GM12878 (cell line): Measurements from ENCODE around the gene MAP4K2. TPM values are rescaled to one million over a fixed set of nuclear protein-coding genes. Genes with fewer than 3 reads are reported as not detected.
A peak's percentile ranks its signal among the peaks of the same experiment; 100 is the strongest.

Source experiments
- ATAC-seq: fragments of 200-7000 bp; cut with Tn5 transposase; 3 replicates; pipeline ENCODE4 v1.9.1; 2020; ENCODE audit warnings: mild to moderate bottlenecking, moderate library complexity
- BruUV-seq: library from RNA; stranded (reverse); fragments of 400-500 nt; replicated peaks from 2 replicates; lab custom pipeline; 2021; lab: Mats Ljungman, UMichigan
- CTCF ChIA-PET: fragments of 300-600 bp; sonication (Branson Sonifier 250); formaldehyde crosslinking; extraction: SDS; loops from one replicate; lab custom pipeline; 2021; ENCODE audit warnings: inconsistent platforms; lab: Yijun Ruan, JAX
- POLR2A ChIA-PET: fragments of 350-600 bp; formaldehyde crosslinking; extraction: SDS; loops from one replicate; lab custom pipeline; 2021; ENCODE audit warnings: inconsistent platforms; lab: Charles Lee
- RAD21 ChIA-PET: fragments of 300-600 bp; sonication (Branson Sonifier 250); formaldehyde crosslinking; loops from one replicate; lab custom pipeline; 2023; ENCODE audit warnings: antibody characterized with exemption; ENCODE audit not compliant: unreplicated experiment; lab: Charles Lee
- SMC1A ChIA-PET: fragments of 300-600 bp; sonication (Branson Sonifier 250); formaldehyde crosslinking; loops from one replicate; lab custom pipeline; 2023; ENCODE audit not compliant: unreplicated experiment, uncharacterized antibody; lab: Charles Lee
- DNase-seq: peaks from one replicate; pipeline ENCODE4 v3.0.0-alpha.2; 2011; ENCODE audit warnings: low read depth, low spot score
- FAIRE-seq: peaks from 3 replicates; lab custom pipeline; 2011; peaks lifted over from hg19 to GRCh38; lab: Jason Lieb, UNC
- H2AFZ ChIP-seq: 2 replicates; pipeline ENCODE4 v1.6.0; 2011; ENCODE audit warnings: low read depth, low read length, control low read depth; ENCODE audit not compliant: control insufficient read depth
- H3K27ac ChIP-seq: 2 replicates; pipeline ENCODE4 v1.5.1; 2011; ENCODE audit warnings: control low read depth; ENCODE audit not compliant: control insufficient read depth, insufficient read depth
- H3K27me3 ChIP-seq, 2 experiments: replicated peaks in 1 of 2; 2 replicates each; pipeline versions ENCODE4 v1.6.0 to v1.6.1; 2011; ENCODE audit warnings: low read length in 1 of 2; ENCODE audit not compliant: control insufficient read depth in 2 of 2, insufficient read depth in 2 of 2
- H3K36me3 ChIP-seq, 2 experiments: 2 replicates each; pipeline ENCODE4 v1.5.1; 2011; ENCODE audit warnings: low read length in 1 of 2; ENCODE audit not compliant: control insufficient read depth in 2 of 2, insufficient read depth in 2 of 2
- H3K4me1 ChIP-seq: 2 replicates; pipeline ENCODE4 v1.6.1; 2011; ENCODE audit warnings: mild to moderate bottlenecking, low read length, moderate library complexity, mixed read lengths; ENCODE audit not compliant: control insufficient read depth, insufficient read depth
- H3K4me2 ChIP-seq: 2 replicates; pipeline ENCODE4 v1.6.0; 2011; ENCODE audit warnings: control low read depth; ENCODE audit not compliant: control insufficient read depth, insufficient read depth
- H3K4me3 ChIP-seq: fragments of 200-600 bp; sonication (generic); 2 replicates; pipeline ENCODE4 v1.5.1; 2016
- H3K79me2 ChIP-seq: 2 replicates; pipeline ENCODE4 v1.6.0; 2011; ENCODE audit warnings: low read length; ENCODE audit not compliant: control insufficient read depth, insufficient read depth
- H3K9ac ChIP-seq: 2 replicates; pipeline ENCODE4 v1.8.0; 2011; ENCODE audit warnings: low read length, control low read depth, mixed read lengths; ENCODE audit not compliant: control insufficient read depth, insufficient read depth
- H3K9me3 ChIP-seq: replicated peaks from 3 replicates; pipeline ENCODE4 v1.5.1; 2011; ENCODE audit warnings: mild to moderate bottlenecking, low read length; ENCODE audit not compliant: control insufficient read depth, insufficient read depth
- H4K20me1 ChIP-seq: 2 replicates; pipeline ENCODE4 v1.6.0; 2011; ENCODE audit not compliant: control insufficient read depth, insufficient read depth
- BRCA1 ChIP-seq: IDR thresholded peaks from 2 replicates; pipeline ENCODE4 v1.6.1; 2011; ENCODE audit warnings: low read depth, low read length, improper control_type of control experiment
- EP300 ChIP-seq, 2 experiments: fragments of 150-350 bp in 1 of 2; IDR thresholded peaks; 2 replicates each; pipeline ENCODE4 v1.6.1; 2011 to 2012; ENCODE audit warnings: low read depth in 2 of 2, low read length in 2 of 2, borderline replicate concordance in 1 of 2, improper control_type of control experiment in 1 of 2, inconsistent platforms in 1 of 2; ENCODE audit not compliant: control insufficient read depth in 1 of 2
- IKZF2 ChIP-seq, 2 experiments: fragments of 450-650 bp; IDR thresholded peaks; 2 replicates each; pipeline ENCODE4 v1.6.1; 2017; ENCODE audit warnings: mild to moderate bottlenecking in 2 of 2, moderate library complexity in 2 of 2
- JUND ChIP-seq: IDR thresholded peaks from 2 replicates; pipeline ENCODE4 v1.6.1; 2012; ENCODE audit warnings: low read depth, mild to moderate bottlenecking, low read length, improper control_type of control experiment, moderate library complexity
- NFIC ChIP-seq: IDR thresholded peaks from 2 replicates; pipeline ENCODE4 v1.6.1; 2012; ENCODE audit warnings: low read depth, mild to moderate bottlenecking, inconsistent platforms, low read length, moderate library complexity
- NR2C2 ChIP-seq: IDR thresholded peaks from 2 replicates; pipeline ENCODE4 v1.6.1; 2011; ENCODE audit warnings: borderline replicate concordance, low read depth; ENCODE audit not compliant: control insufficient read depth, insufficient read length
- PML ChIP-seq: IDR thresholded peaks from 2 replicates; pipeline ENCODE4 v1.6.1; 2012; ENCODE audit warnings: low read length, inconsistent platforms
- SIX5 ChIP-seq: IDR thresholded peaks from 2 replicates; pipeline ENCODE4 v1.6.1; 2011; ENCODE audit warnings: mild to moderate bottlenecking, low read depth, low read length, moderate library complexity; ENCODE audit not compliant: severe bottlenecking
- SMAD1 ChIP-seq: fragments of 450-650 bp; IDR thresholded peaks from 2 replicates; pipeline ENCODE4 v1.6.1; 2018; ENCODE audit warnings: mild to moderate bottlenecking, low read depth; ENCODE audit not compliant: partially characterized antibody
- SMAD5 ChIP-seq: IDR thresholded peaks from 2 replicates; pipeline ENCODE4 v1.6.1; 2016; ENCODE audit warnings: antibody characterized with exemption, low read depth
- SPI1 ChIP-seq: IDR thresholded peaks from 2 replicates; pipeline ENCODE4 v1.6.1; 2011; ENCODE audit warnings: low read depth, mild to moderate bottlenecking, low read length, moderate library complexity, borderline replicate concordance; ENCODE audit not compliant: insufficient read depth
- TAF1 ChIP-seq: IDR thresholded peaks from 2 replicates; pipeline ENCODE4 v1.6.1; 2011; ENCODE audit warnings: mild to moderate bottlenecking, low read depth, low read length, borderline replicate concordance
- ZNF207 ChIP-seq: fragments of 450-650 bp; IDR thresholded peaks from 2 replicates; pipeline ENCODE4 v1.6.1; 2014; ENCODE audit warnings: antibody characterized with exemption, mild to moderate bottlenecking, borderline replicate concordance
- ZNF274 ChIP-seq: IDR thresholded peaks from one replicate; pipeline ENCODE4 v1.8.0; 2011; ENCODE audit not compliant: insufficient read length, insufficient read depth
- WGBS: methylation state at CpG from one replicate; pipeline ENCODE4 v1.1.6; 2016; ENCODE audit warnings: low lambda C conversion rate; ENCODE audit not compliant: insufficient replicate concordance, insufficient coverage; ENCODE audit errors: missing lambda C conversion rate; 5-methylcytosine and 5-hydroxymethylcytosine counted together
- in situ Hi-C: fragments of 300-500 bp; cut with MboI; formaldehyde crosslinking; loops from 9 replicates; pipeline ENCODE4 v1.14.3; 2018; ENCODE audit warnings: mixed read lengths
- intact Hi-C: fragments of 100-400 bp; cut with micrococcal nuclease; formaldehyde crosslinking; loops from one replicate; pipeline ENCODE4 v1.14.2; 2022; ENCODE audit not compliant: unreplicated experiment
- polyA plus RNA-seq, 11 experiments: library from polyadenylated mRNA; depleted of rRNA in 4 of 11; unstranded in 6 of 11; stranded (reverse) in 5 of 11; fragments of >200 nt; fragmentation: Nextera tagmentation in 4 of 11; fragmentation: Illumina TruSeq in 1 of 11; extraction: Ambion mirVana in 4 of 11; extraction: Trizol in 1 of 11; gene quantifications; 1 replicate in 1 of 11; 2 replicates in 10 of 11; pipeline versions ENCODE4 v1.2.1 to v1.2.3, GENCODE V29; 2011 to 2016; ENCODE audit warnings: inconsistent platforms in 2 of 11, missing spikeins in 2 of 11, low read depth in 1 of 11
- total RNA-seq, 4 experiments: library from RNA; depleted of rRNA in 3 of 4; stranded (reverse); fragments of >200 nt in 3 of 4; fragmentation: Illumina TruSeq in 1 of 4; extraction: Trizol in 1 of 4; gene quantifications; 2 replicates each; pipeline versions ENCODE4 v1.2.1 to v1.2.3, GENCODE V29; 2013 to 2021
- TF ChIP-seq, protein P1 (sequence below): IDR thresholded peaks from 2 replicates; pipeline ENCODE4 v1.6.1; 2011; ENCODE audit warnings: borderline replicate concordance, low read depth, mild to moderate bottlenecking, moderate library complexity, low read length; ENCODE audit not compliant: insufficient read depth, poor library complexity, severe bottlenecking
- TF ChIP-seq, protein P2 (sequence below): fragments of 450-650 bp; IDR thresholded peaks from 2 replicates; pipeline ENCODE4 v1.6.1; 2016; ENCODE audit warnings: mild to moderate bottlenecking
- TF ChIP-seq, protein P3 (sequence below): IDR thresholded peaks from 2 replicates; pipeline ENCODE4 v1.6.1; 2011; ENCODE audit warnings: mild to moderate bottlenecking, low read depth, low read length, moderate library complexity; ENCODE audit not compliant: insufficient replicate concordance
- TF ChIP-seq, protein P4 (sequence below): IDR thresholded peaks from 2 replicates; pipeline ENCODE4 v1.6.1; 2012; ENCODE audit warnings: low read depth, low read length, improper control_type of control experiment

MAP4K2 gene
- total and polyA plus RNA-seq, 10 of the 15 experiments (the other 5 are each of a cell fraction or from before 2014, with no cell fraction given), result 0.98 to 78.1 (median 48.9) TPM

DNA sequence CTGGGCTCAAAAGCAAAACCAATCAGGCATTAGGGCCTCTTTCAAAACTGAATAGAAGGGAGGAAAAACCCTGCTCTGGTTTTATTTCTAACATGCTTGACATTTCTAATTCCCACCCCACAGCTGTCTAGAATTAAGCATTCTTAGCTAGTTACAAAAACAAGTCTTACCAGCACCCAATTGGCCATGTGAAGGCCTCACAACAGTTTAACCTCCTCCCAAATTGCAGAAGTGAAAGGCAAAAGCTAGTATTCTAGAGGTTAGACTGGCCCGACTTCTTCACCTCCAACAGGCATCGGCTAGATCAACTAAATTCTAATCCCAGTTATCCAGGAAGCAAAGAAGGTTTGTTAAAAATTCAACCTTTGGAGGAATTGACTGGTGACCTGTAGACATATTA, 31.2 kb downstream of the MAP4K2 start:
- H3K36me3 ChIP-seq, result peaks cover 40 to 80% of the 10 kb centered on the region in 2 experiments
- ATAC-seq (peak; percentile 81), FAIRE-seq (no peak), DNase-seq (no peak)
- no peak overlapping the region for H2AFZ ChIP-seq
- CTCF ChIA-PET, result interaction anchor here (1.0 to 2.7 kb wide), 12 partner anchors 8 to 454 kb away, joined by 3 to 15 read pairs (median 4); partner anchors contain the start of genes PRDX5, RASGRP2 and TRMT112
- SMC1A ChIA-PET, result interaction anchor here (0.8 to 2.6 kb wide), 13 partner anchors 9 to 121 kb away, joined by 3 to 18 read pairs (median 4); partner anchors contain the start of genes CDC42BPG, MEN1 and RASGRP2
- no TSS peak for BruUV-seq
- POLR2A ChIA-PET, result interaction anchor here (0.8 to 2.8 kb wide), 14 partner anchors 8 to 98 kb away, joined by 3 to 12 read pairs (median 3); partner anchors contain the start of genes PYGM and RASGRP2
- H3K9me3 ChIP-seq, result no peaks in the 10 kb centered on the region
- H3K27me3 ChIP-seq, result no peaks in the 10 kb centered on the region
- H3K4me3 ChIP-seq, result no peak overlapping the region
- TF ChIP-seq SIX5 (no peak), ZNF207 (no peak), SMAD1 (no peak), JUND (no peak), TAF1 (no peak), SMAD5 (no peak), NFIC (no peak), IKZF2 (IDR thresholded peaks at IDR 0.05) (no peak; a peak in 1 of 4 replicates), PML (0 out of 2 replicates have a peak, but pooled peaks have one; percentile 11), NR2C2 (no peak), SPI1 (peak; percentile 93), BRCA1 (no peak), ZNF274 (no peak), EP300 (IDR thresholded peaks at IDR 0.05; ENCODE audit: borderline replicate concordance in 1 of 2, control insufficient read depth in 1 of 2, low read depth in 2 of 2, low read length in 2 of 2) (0 out of 4 replicates have a peak, but pooled peaks of 1 of the 2 experiments have one; percentile 15)
- TF ChIP-seq, protein P1, sequence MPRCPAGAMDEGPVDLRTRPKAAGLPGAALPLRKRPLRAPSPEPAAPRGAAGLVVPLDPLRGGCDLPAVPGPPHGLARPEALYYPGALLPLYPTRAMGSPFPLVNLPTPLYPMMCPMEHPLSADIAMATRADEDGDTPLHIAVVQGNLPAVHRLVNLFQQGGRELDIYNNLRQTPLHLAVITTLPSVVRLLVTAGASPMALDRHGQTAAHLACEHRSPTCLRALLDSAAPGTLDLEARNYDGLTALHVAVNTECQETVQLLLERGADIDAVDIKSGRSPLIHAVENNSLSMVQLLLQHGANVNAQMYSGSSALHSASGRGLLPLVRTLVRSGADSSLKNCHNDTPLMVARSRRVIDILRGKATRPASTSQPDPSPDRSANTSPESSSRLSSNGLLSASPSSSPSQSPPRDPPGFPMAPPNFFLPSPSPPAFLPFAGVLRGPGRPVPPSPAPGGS, result no peak
- TF ChIP-seq, protein P2, sequence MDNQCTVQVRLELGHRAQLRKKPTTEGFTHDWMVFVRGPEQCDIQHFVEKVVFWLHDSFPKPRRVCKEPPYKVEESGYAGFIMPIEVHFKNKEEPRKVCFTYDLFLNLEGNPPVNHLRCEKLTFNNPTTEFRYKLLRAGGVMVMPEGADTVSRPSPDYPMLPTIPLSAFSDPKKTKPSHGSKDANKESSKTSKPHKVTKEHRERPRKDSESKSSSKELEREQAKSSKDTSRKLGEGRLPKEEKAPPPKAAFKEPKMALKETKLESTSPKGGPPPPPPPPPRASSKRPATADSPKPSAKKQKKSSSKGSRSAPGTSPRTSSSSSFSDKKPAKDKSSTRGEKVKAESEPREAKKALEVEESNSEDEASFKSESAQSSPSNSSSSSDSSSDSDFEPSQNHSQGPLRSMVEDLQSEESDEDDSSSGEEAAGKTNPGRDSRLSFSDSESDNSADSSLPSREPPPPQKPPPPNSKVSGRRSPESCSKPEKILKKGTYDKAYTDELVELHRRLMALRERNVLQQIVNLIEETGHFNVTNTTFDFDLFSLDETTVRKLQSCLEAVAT, result no peak
- TF ChIP-seq, protein P3, sequence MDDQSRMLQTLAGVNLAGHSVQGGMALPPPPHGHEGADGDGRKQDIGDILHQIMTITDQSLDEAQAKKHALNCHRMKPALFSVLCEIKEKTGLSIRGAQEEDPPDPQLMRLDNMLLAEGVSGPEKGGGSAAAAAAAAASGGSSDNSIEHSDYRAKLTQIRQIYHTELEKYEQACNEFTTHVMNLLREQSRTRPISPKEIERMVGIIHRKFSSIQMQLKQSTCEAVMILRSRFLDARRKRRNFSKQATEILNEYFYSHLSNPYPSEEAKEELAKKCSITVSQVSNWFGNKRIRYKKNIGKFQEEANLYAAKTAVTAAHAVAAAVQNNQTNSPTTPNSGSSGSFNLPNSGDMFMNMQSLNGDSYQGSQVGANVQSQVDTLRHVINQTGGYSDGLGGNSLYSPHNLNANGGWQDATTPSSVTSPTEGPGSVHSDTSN, result no peak
- TF ChIP-seq, protein P4, sequence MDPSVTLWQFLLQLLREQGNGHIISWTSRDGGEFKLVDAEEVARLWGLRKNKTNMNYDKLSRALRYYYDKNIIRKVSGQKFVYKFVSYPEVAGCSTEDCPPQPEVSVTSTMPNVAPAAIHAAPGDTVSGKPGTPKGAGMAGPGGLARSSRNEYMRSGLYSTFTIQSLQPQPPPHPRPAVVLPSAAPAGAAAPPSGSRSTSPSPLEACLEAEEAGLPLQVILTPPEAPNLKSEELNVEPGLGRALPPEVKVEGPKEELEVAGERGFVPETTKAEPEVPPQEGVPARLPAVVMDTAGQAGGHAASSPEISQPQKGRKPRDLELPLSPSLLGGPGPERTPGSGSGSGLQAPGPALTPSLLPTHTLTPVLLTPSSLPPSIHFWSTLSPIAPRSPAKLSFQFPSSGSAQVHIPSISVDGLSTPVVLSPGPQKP, result no peak
- H3K4me1 ChIP-seq, result peaks cover 35% of the 10 kb centered on the region
- H3K4me2 ChIP-seq, result peak overlapping the region; percentile 80
- 4% methylated on average over 2 of the region's 2 CpGs for WGBS
- intact Hi-C loops, result loop anchor here (2.0 to 10.0 kb wide), 2 partner anchors 27 to 343 kb away; partner anchors contain the start of genes RASGRP2, TM7SF2 and ZNHIT2
- H4K20me1 ChIP-seq, result peaks cover 26% of the 10 kb centered on the region
- H3K79me2 ChIP-seq, result peaks cover 60% of the 10 kb centered on the region
- peak overlapping the region; percentile 63 for H3K27ac ChIP-seq
- in situ Hi-C loops, result no loop called here
- H3K9ac ChIP-seq, result no peak overlapping the region
- RAD21 ChIA-PET, result interaction anchor here (0.9 to 2.2 kb wide), 9 partner anchors 8 to 121 kb away, joined by 3 to 9 read pairs (median 5); partner anchors contain the start of gene RASGRP2
